Vagina (tissue), 2 donors: Measurements from ENCODE around the gene C1orf94. TPM values are rescaled to one million over a fixed set of nuclear protein-coding genes. Genes with fewer than 3 reads are reported as not detected.

Experiments
- DNase-seq, 2 donors: peaks; one replicate each; pipeline ENCODE4 v3.0.0-alpha.2; 2017; ENCODE audit errors: extremely low spot score in 2 of 2
- H3K27ac ChIP-seq: fragments of 200-600 bp; sonication (generic); one replicate; pipeline ENCODE4 v1.5.1; 2019
- H3K27me3 ChIP-seq: fragments of 200-600 bp; sonication (generic); one replicate; pipeline ENCODE4 v1.5.1; 2019
- H3K36me3 ChIP-seq, 2 donors: fragments of 200-600 bp; sonication (generic); one replicate each; pipeline ENCODE4 v1.5.1; 2017 to 2019
- H3K4me1 ChIP-seq: fragments of 200-600 bp; sonication (generic); one replicate; pipeline ENCODE4 v1.5.1; 2019
- H3K4me3 ChIP-seq, 2 donors: fragments of 200-600 bp; sonication (generic); 1 replicate in 1 of 2; 2 replicates in 1 of 2; pipeline ENCODE4 v1.5.1; 2016 to 2019
- H3K9me3 ChIP-seq: fragments of 200-600 bp; sonication (generic); one replicate; pipeline ENCODE4 v1.5.1; 2019
- CTCF ChIP-seq, 3 experiments: fragments of 450-650 bp in 2 of 3; fragments of 200-600 bp in 1 of 3; sonication (generic) in 1 of 3; IDR thresholded peaks; one replicate each; pipeline ENCODE4 v1.5.1; 2017 to 2019; ENCODE audit warnings: antibody characterized with exemption in 3 of 3, mild to moderate bottlenecking in 2 of 3, moderate library complexity in 2 of 3
- POLR2A ChIP-seq, 2 donors: fragments of 450-650 bp; IDR thresholded peaks; one replicate each; pipeline ENCODE4 v1.6.1; 2017; ENCODE audit warnings: antibody characterized with exemption in 2 of 2, mild to moderate bottlenecking in 2 of 2, moderate library complexity in 2 of 2
- POLR2AphosphoS5 ChIP-seq, 2 donors: sonication (generic); formaldehyde crosslinking; IDR thresholded peaks; one replicate each; pipeline ENCODE4 v1.9.0; 2017; ENCODE audit warnings: antibody characterized with exemption in 2 of 2, mild to moderate bottlenecking in 2 of 2, low read depth in 1 of 2; ENCODE audit not compliant: insufficient read depth in 1 of 2
- intact Hi-C: fragments of 100-400 bp; cut with DNase I; formaldehyde crosslinking; loops from one replicate; pipeline ENCODE4 v1.15.1; 2023
- total RNA-seq: library from RNA; depleted of rRNA; stranded (reverse); fragments of >200 nt; gene quantifications from one replicate; pipeline ENCODE4 v1.2.3, GENCODE V29; 2016

Gene C1orf94
- total RNA-seq, 1 donor from 2014 or later: not detected

GRCh38 chr1:34213956-34214355, 37.2 kb downstream of the C1orf94 start:
- H3K36me3 ChIP-seq: no peaks in the 10 kb centered on the region
- TF ChIP-seq POLR2AphosphoS5 (IDR thresholded peaks at IDR 0.05; ENCODE audit: insufficient read depth in 1 of 2, low read depth in 1 of 2): no peak
- no peak for TF ChIP-seq POLR2A (IDR thresholded peaks at IDR 0.05)
- no peak for TF ChIP-seq CTCF (IDR thresholded peaks at IDR 0.05)
- no peaks in the 10 kb centered on the region for H3K9me3 ChIP-seq
- no peak overlapping the region for H3K27ac ChIP-seq
- intact Hi-C loops: no loop called here
- H3K4me3 ChIP-seq: no peak overlapping the region
- no peak for DNase-seq
- H3K4me1 ChIP-seq: no peaks in the 10 kb centered on the region
- H3K27me3 ChIP-seq: no peaks in the 10 kb centered on the region

- no peak for DNase-seq
- no peak for TF ChIP-seq POLR2AphosphoS5 (IDR thresholded peaks at IDR 0.05; ENCODE audit: insufficient read depth in 1 of 2, low read depth in 1 of 2)
- TF ChIP-seq POLR2A (IDR thresholded peaks at IDR 0.05): no peak
- TF ChIP-seq CTCF (IDR thresholded peaks at IDR 0.05): no peak
- no peaks in the 10 kb centered on the region for H3K4me1 ChIP-seq
- no peaks in the 10 kb centered on the region for H3K9me3 ChIP-seq
- intact Hi-C loops: no loop called here
- no peak overlapping the region for H3K27ac ChIP-seq
- H3K36me3 ChIP-seq: no peaks in the 10 kb centered on the region
- no peaks in the 10 kb centered on the region for H3K27me3 ChIP-seq
- no peak overlapping the region for H3K4me3 ChIP-seq
Observed at GRCh38 chr1:34231441-34231840, 54.7 kb downstream of the C1orf94 start.

DNA sequence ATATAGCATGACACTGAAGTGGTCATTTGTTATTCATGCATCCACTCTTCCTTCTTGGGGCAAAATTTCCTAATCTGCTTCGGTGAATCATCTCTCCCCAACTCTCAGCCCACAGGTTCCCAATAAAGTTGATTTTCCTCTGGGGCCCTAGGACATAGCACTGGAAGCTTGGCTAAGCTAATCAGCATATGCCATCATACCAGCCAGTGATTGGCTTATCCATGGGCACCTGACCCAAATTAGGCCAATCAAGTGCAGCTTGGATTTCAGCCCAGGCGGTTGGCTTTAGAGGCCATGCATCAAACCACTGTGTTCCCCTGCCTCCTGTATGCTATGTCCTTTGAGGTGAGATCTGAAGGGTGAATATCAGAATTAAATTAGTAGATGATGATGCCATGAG, 58.9 kb downstream of the C1orf94 start:
- no peaks in the 10 kb centered on the region for H3K36me3 ChIP-seq
- H3K9me3 ChIP-seq: no peaks in the 10 kb centered on the region
- H3K27ac ChIP-seq: no peak overlapping the region
- no peaks in the 10 kb centered on the region for H3K27me3 ChIP-seq
- H3K4me3 ChIP-seq: no peak overlapping the region
- no peak for DNase-seq
- no peaks in the 10 kb centered on the region for H3K4me1 ChIP-seq
- TF ChIP-seq POLR2A (IDR thresholded peaks at IDR 0.05): no peak
- TF ChIP-seq POLR2AphosphoS5 (IDR thresholded peaks at IDR 0.05; ENCODE audit: insufficient read depth in 1 of 2, low read depth in 1 of 2): no peak
- TF ChIP-seq CTCF (IDR thresholded peaks at IDR 0.05): no peak
- intact Hi-C loops: no loop called here

GRCh38 chr1:34236089-34236488, 59.4 kb downstream of the C1orf94 start:
- intact Hi-C loops: no loop called here
- no peaks in the 10 kb centered on the region for H3K27me3 ChIP-seq
- no peaks in the 10 kb centered on the region for H3K36me3 ChIP-seq
- H3K4me3 ChIP-seq: no peak overlapping the region
- H3K9me3 ChIP-seq: no peaks in the 10 kb centered on the region
- H3K27ac ChIP-seq: no peak overlapping the region
- H3K4me1 ChIP-seq: no peaks in the 10 kb centered on the region
- TF ChIP-seq CTCF (IDR thresholded peaks at IDR 0.05) (no peak), POLR2A (IDR thresholded peaks at IDR 0.05) (no peak), POLR2AphosphoS5 (IDR thresholded peaks at IDR 0.05; ENCODE audit: insufficient read depth in 1 of 2, low read depth in 1 of 2) (no peak)
- DNase-seq: no peak

DNA sequence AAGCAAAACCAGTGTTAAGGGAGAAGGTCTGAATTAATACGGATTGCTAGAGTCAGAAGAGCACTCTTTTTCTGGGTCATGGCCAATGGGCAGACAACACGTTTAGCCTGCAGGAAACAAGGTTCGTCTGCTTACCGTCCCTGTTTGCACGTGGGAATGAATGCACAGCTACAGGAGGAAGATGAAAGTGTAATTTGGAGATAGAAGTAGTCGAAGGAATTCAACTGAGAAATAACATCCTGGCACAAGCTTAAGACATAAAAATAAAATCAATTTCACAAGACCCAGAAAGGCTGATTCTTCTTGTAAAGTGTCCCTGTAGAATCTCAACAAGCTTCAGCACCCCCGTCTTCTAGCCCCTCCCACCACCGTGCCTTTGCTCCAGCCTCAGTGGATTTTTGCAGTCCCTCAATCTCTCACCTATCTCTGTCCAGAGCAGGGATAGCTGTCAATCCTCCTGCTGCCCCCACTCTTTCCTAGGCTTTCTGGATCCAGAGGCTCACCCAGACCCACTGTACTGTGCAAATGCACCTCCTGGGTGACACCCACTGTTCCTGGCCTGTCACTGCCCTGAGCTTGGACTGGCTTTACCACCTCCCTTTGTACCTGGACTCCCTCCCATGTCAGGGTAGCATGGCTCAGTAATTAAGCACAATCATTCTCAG, 60.6 kb downstream of the C1orf94 start:
- H3K4me1 ChIP-seq: no peaks in the 10 kb centered on the region
- H3K36me3 ChIP-seq: no peaks in the 10 kb centered on the region
- intact Hi-C loops: no loop called here
- no peaks in the 10 kb centered on the region for H3K27me3 ChIP-seq
- TF ChIP-seq CTCF (IDR thresholded peaks at IDR 0.05) (no peak), POLR2A (IDR thresholded peaks at IDR 0.05) (no peak), POLR2AphosphoS5 (IDR thresholded peaks at IDR 0.05; ENCODE audit: insufficient read depth in 1 of 2, low read depth in 1 of 2) (no peak)
- H3K4me3 ChIP-seq: no peak overlapping the region
- peak in 1 of 2 donors; percentile 82 for DNase-seq
- H3K27ac ChIP-seq: no peak overlapping the region
- no peaks in the 10 kb centered on the region for H3K9me3 ChIP-seq
